Neuron (in vitro differentiated cells): ENCODE results near the gene PGF.

Experiments
- H2AFZ ChIP-seq: one replicate; pipeline ENCODE4 v1.6.1; 2013; ENCODE audit warnings: low read depth, mild to moderate bottlenecking, inconsistent platforms, low read length, moderate library complexity
- H3K27me3 ChIP-seq: one replicate; pipeline ENCODE4 v1.6.1; 2013; ENCODE audit warnings: low read length; ENCODE audit not compliant: insufficient read depth
- H3K36me3 ChIP-seq: one replicate; pipeline ENCODE4 v1.6.1; 2013; ENCODE audit warnings: low read length; ENCODE audit not compliant: insufficient read depth
- H3K4me1 ChIP-seq: one replicate; pipeline ENCODE4 v1.6.1; 2013; ENCODE audit warnings: low read length; ENCODE audit not compliant: insufficient read depth
- H3K4me3 ChIP-seq: 2 replicates; pipeline ENCODE4 v1.5.1; 2013; ENCODE audit warnings: mild to moderate bottlenecking, low read length, moderate library complexity
- H3K9me3 ChIP-seq: one replicate; pipeline ENCODE4 v1.6.1; 2013; ENCODE audit warnings: low read length

Gene PGF

DNA sequence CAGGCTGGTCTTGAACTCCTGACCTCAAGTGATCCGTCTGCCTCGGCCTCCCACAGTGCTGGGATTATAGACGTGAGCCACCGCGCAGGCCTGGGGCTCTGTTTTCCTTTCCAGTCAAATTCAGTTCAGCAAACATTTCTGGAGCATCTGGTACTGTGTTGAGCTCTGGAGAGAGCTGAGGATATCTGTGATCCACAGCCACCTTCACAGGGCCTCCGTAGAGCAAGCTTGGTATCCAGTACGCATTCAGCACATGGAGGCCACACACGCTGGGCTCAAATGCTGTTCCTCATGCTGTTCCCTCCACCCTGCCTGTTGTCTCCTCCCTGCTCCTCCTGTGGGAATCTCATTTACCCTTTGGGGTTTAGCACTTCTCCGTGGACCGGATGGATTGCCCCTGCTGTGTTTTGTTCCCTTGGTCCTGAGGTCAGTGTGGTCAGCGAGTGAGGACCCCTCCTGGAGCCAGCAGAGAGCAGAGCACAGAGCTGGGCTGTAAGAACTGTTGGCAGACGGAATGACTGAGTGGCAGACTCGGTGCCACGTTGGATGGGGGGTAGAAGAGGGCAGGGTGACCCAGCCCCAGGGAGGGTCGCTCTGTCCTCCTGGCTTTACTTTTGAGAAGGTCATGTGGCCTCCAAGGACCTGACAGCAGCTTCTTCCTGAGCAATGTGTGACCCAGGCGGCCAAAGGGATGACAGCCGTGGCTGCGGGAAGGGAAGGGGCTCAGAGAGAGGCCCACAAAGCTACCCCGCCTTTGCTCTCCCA lies 33.2 kb downstream of the PGF start:
- peaks cover 8% of the 10 kb centered on the region for H3K36me3 ChIP-seq
- peak overlapping the region; percentile 96 for H2AFZ ChIP-seq
- no peaks in the 10 kb centered on the region for H3K4me1 ChIP-seq
- peak overlapping the region; percentile 81 for H3K4me3 ChIP-seq
- H3K27me3 ChIP-seq = no peaks in the 10 kb centered on the region
- no peaks in the 10 kb centered on the region for H3K9me3 ChIP-seq

DNA sequence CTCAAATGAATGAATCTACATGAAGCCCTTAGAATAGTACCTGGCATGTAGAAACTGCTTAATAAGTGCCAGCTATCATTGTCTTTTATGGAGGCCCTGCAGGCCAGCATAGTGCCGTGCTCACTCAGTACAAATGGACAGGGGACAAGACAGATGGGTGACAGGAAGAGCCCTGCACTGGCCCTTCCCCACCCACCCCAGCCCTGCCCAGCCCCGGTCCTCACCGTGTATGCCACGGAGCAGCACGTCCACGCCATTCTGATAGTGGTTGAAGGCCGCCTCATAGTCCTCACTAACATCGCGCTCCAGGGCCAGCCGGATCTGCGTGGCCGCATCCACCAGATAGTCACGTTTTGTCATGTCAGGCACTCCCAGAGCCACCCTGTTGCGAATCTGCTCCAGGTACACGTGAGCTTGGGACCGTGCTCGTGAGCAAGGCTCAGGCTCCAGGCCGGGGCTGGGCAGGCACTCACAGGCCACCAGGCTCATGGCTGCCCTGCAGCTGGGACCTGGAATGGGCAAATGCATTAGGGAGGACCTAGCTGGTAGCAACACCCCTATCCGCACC lies 34.3 kb downstream of the PGF start:
- Histone ChIP-seq H3K36me3 (peaks cover 8% of the 10 kb centered on the region), H3K4me1 (no peaks in the 10 kb centered on the region), H3K9me3 (no peaks in the 10 kb centered on the region), H2AFZ (no peak overlapping the region), H3K27me3 (no peaks in the 10 kb centered on the region), H3K4me3 (no peak overlapping the region)

- Histone ChIP-seq H3K27me3 (no peaks in the 10 kb centered on the region), H3K36me3 (peaks cover 8% of the 10 kb centered on the region), H3K4me1 (no peaks in the 10 kb centered on the region), H3K9me3 (no peaks in the 10 kb centered on the region), H3K4me3 (no peak overlapping the region), H2AFZ (no peak overlapping the region)
Measured at GRCh38 chr14:74920281-74920680, 35.1 kb downstream of the PGF start.

GRCh38 chr14:74919421-74920165 lies 35.8 kb downstream of the PGF start:
- Histone ChIP-seq H3K9me3 (no peaks in the 10 kb centered on the region), H2AFZ (no peak overlapping the region), H3K27me3 (no peaks in the 10 kb centered on the region), H3K4me1 (no peaks in the 10 kb centered on the region), H3K36me3 (peaks cover 8% of the 10 kb centered on the region), H3K4me3 (no peak overlapping the region)

DNA sequence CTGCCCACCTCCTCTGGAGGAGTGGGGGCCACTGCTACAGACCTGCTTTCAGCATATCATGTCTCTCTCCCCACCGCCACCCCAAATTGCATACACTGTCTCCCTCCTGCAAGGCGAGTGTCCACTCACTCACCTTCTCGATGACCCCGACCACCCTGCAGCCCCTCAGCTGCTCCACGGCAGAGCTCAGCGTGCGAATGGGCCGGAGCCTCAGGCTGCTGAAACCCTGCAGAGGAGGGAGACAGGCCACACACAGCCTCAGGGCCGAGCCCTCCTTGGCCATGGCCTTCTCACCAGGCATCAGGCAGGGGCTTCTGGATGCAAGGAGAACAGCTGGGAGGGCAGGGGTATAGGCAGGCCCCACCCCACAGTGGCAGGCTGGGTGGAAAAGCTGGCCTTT lies 37.0 kb downstream of the PGF start:
- Histone ChIP-seq H3K9me3 (no peaks in the 10 kb centered on the region), H3K36me3 (peaks cover 8% of the 10 kb centered on the region), H3K4me1 (no peaks in the 10 kb centered on the region), H3K27me3 (no peaks in the 10 kb centered on the region), H3K4me3 (no peak overlapping the region), H2AFZ (no peak overlapping the region)

DNA sequence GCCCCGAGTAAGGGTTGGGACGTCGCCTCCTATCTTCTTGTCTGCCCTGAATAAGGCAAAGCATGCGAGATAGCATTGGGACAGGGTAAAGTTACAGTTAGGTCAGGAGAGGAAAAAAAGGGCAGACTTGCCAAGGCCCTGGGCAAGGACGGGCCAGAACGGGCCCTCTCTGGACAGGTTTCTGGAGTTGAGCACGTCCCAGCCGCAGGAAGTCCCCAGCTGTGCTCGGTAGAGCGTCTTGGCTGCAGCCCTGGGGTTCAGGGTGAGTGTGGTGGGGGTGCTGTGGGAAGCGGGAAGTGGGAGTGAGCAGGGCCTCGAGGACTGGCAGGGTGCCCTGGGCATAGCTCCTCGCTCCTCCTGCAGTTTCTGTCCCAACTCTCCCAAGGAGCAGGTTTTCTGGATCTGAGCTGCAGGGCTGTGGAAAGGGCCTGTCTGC lies 37.7 kb downstream of the PGF start:
- H3K4me3 ChIP-seq = no peak overlapping the region
- H3K9me3 ChIP-seq = no peaks in the 10 kb centered on the region
- H3K4me1 ChIP-seq = no peaks in the 10 kb centered on the region
- peaks cover 8% of the 10 kb centered on the region for H3K36me3 ChIP-seq
- H2AFZ ChIP-seq = no peak overlapping the region
- no peaks in the 10 kb centered on the region for H3K27me3 ChIP-seq

- Histone ChIP-seq H3K4me1 (no peaks in the 10 kb centered on the region), H3K27me3 (no peaks in the 10 kb centered on the region), H2AFZ (no peak overlapping the region), H3K36me3 (peaks cover 8% of the 10 kb centered on the region), H3K4me3 (no peak overlapping the region), H3K9me3 (no peaks in the 10 kb centered on the region)
Measured at GRCh38 chr14:74917178-74917543, 38.2 kb downstream of the PGF start.

- H3K4me1 ChIP-seq = no peaks in the 10 kb centered on the region
- no peaks in the 10 kb centered on the region for H3K9me3 ChIP-seq
- H2AFZ ChIP-seq = no peak overlapping the region
- H3K4me3 ChIP-seq = no peak overlapping the region
- H3K27me3 ChIP-seq = no peaks in the 10 kb centered on the region
- H3K36me3 ChIP-seq = peaks cover 8% of the 10 kb centered on the region
Measured at GRCh38 chr14:74915826-74916225, 39.6 kb downstream of the PGF start.

- H3K4me3 ChIP-seq = no peak overlapping the region
Measured at GRCh38 chr14:74915426-74915825, 40.0 kb downstream of the PGF start.

DNA sequence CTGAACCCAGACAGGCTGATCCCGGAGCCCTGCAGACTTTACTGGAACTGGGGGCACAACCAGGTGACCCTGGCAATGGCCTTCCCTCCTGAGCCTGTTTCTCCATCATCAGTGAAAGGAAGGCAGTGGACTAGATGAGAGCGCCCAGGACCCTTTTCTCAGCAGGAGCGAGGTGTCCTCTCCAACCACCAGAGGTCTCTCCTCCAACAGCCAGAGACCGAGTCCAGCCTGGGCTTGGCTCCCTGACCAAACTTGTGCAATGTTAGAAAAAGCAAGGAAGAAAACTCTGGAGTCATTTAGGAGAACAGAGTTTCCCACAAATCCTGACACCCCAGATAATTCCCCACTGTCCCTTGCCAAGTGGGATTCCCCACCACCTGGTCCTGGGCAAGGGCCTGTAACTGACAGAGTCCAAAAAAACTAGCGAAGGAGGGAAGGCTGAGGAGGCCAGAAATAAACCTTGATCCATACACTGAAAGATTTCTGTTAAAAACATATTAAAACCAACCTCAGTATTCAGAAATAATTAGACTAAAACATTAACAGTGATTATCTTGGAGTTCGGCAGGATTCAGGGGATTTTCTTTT lies 41.3 kb downstream of the PGF start:
- H3K4me1 ChIP-seq = no peaks in the 10 kb centered on the region
- no peak overlapping the region for H2AFZ ChIP-seq
- no peaks in the 10 kb centered on the region for H3K9me3 ChIP-seq
- H3K36me3 ChIP-seq = peaks cover 5% of the 10 kb centered on the region
- H3K4me3 ChIP-seq = no peak overlapping the region
- H3K27me3 ChIP-seq = no peaks in the 10 kb centered on the region

More at GRCh38 chr14:74915426-74915825, 40.0 kb downstream of the PGF start:
- Histone ChIP-seq H3K4me1 (no peaks in the 10 kb centered on the region), H3K27me3 (no peaks in the 10 kb centered on the region), H3K9me3 (no peaks in the 10 kb centered on the region), H2AFZ (no peak overlapping the region), H3K36me3 (peaks cover 8% of the 10 kb centered on the region)

DNA sequence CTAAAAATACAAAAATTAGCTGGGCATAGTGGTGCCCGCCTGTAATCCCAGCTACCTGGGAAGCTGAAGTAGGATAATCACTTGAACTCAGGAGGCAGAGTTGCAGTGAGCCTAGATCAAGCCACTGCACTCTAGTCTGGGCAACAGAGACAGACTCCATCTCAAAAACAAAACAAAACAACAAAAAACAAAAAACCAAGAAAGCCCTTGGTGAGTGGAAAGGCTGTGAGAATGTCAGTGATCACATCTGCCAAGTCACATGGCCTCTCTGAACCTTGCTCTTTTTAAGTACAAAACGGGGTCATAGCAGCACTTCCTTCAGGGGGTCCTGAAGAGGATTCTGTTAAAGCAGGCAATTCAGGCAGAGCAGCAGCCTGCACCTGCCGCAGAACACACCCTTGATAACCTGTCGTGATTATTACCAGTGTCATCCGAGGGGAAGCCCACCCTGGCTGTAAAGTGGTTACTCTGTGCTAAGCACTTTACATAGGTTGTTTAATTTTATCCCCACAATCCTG lies 41.9 kb downstream of the PGF start:
- Histone ChIP-seq H3K4me3 (no peak overlapping the region), H2AFZ (no peak overlapping the region), H3K9me3 (no peaks in the 10 kb centered on the region), H3K36me3 (peaks cover 4% of the 10 kb centered on the region), H3K27me3 (no peaks in the 10 kb centered on the region), H3K4me1 (no peaks in the 10 kb centered on the region)

DNA sequence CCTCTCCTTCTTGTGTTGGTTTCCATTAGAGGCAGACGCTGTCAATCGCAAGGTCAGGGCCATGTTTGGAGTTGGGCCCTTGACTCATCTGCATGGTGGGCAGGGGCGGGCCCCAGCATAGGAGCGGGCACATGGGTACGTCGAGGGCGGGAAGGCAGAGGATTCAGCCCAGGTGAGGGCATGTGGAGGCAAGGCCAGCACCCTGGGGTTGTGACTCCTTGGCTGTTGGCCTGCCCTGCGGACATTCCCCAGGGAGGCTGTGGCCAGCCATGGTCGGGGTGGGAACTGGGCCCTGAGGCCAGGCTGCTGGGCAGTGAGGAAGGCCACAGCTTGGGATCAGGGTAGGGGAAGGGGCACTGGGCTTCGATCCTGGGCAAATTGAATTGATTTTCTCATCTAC lies 42.6 kb downstream of the PGF start:
- Histone ChIP-seq H3K27me3 (no peaks in the 10 kb centered on the region), H2AFZ (no peak overlapping the region), H3K4me3 (no peak overlapping the region), H3K9me3 (no peaks in the 10 kb centered on the region), H3K4me1 (no peaks in the 10 kb centered on the region), H3K36me3 (no peaks in the 10 kb centered on the region)

DNA sequence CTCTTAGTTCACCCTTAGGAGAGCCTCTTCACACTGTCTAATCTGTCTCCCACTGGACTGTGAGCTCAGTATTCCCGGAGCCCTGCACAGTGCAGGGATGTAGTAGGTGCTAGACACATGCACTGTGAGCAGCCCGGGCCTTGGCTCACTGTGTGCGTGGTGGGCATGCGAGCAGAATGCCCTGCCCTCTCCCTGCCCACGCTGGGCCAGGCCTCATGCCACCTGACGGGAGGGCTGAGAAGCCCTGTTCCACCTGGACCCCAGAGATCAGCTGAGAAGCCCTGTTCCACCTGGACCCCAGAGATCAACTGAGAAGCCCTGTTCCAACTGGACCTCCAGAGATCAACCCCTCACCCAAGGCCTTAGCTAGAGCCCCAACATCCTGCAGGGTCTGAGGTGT lies 43.3 kb downstream of the PGF start:
- no peaks in the 10 kb centered on the region for H3K27me3 ChIP-seq
- no peaks in the 10 kb centered on the region for H3K4me1 ChIP-seq
- H3K4me3 ChIP-seq = no peak overlapping the region
- H2AFZ ChIP-seq = no peak overlapping the region
- H3K36me3 ChIP-seq = no peaks in the 10 kb centered on the region
- H3K9me3 ChIP-seq = no peaks in the 10 kb centered on the region
